ENCODE data around the gene STN1. TPM values are rescaled to one million over a fixed set of nuclear protein-coding genes. Genes with fewer than 3 reads are reported as not detected.

STN1 gene
- total RNA-seq, 1 donor from 2014 or later = 6.9 TPM

GRCh38 chr10:103930881-103931280 is 12.9 kb upstream of the STN1 start:
- DNase-seq (ENCODE audit: low spot score in 2 of 2) (no peak), FAIRE-seq (no peak)

GRCh38 chr10:103930449-103930848 is 12.5 kb upstream of the STN1 start:
- FAIRE-seq (no peak), DNase-seq (ENCODE audit: low spot score in 2 of 2) (no peak)

DNA sequence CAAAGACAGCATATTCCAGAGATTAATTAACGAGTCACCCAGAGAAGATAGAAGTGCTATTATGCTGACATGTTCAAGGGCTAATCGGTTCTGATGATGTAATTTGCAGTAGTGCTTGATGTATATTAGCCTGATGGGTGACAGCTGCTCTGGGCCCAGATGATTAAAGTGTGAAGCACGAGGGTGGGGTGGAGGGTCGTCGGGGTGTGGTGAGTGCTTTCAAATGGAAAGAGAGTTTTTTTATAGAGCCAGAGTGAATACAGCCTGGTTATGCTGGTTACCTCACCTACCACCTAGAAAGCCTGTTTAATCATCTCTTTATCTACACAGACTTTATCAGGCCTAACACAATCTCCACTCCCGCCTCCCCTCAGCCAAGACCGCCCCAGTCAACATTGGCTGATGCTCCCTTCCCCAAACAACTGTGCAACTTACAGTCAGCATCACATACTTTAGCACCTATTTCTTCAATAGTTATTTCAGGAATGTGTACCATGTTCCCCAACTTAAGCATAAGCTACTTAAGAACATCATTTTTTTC is 11.5 kb upstream of the STN1 start:
- FAIRE-seq (no peak), DNase-seq (ENCODE audit: low spot score in 2 of 2) (no peak)

- DNase-seq (ENCODE audit: low spot score in 2 of 2) = no peak
- no peak for FAIRE-seq
Measured at GRCh38 chr10:103928784-103929183, 10.8 kb upstream of the STN1 start.

DNA sequence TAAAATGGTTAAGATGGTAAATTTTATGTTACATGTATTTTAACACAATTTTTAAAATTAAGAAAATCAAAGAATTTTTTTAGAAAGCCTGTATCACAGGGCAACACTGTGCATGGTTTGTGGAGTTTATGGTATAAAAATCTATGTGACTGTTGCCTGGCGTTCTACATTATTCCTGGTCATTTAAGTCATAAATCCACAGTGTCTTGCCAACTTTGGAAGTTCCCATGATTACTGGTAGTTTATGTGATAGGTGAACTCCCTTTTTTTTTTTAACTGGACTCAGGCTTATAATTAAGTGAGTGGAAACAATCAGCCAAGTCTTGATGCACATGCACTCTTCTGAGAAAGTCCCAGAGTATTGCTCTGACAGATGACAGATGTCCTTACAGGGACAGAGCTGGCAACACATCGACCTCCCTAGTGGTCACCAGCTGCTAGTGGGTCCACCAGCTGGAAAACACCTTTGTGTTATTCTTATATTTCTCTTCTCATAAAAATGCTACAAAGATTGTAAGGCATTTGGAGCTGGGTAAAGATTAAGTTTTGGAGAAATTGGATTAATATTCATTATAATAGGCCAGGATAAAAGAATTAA is 8.8 kb upstream of the STN1 start:
- FAIRE-seq = no peak
- no peak for DNase-seq (ENCODE audit: low spot score in 2 of 2)

GRCh38 chr10:103925591-103925990 is 7.6 kb upstream of the STN1 start:
- no peak for DNase-seq (ENCODE audit: low spot score in 2 of 2)
- FAIRE-seq = no peak

GRCh38 chr10:103923502-103923901 is 5.5 kb upstream of the STN1 start:
- no peak for FAIRE-seq
- no peak for DNase-seq (ENCODE audit: low spot score in 2 of 2)

DNA sequence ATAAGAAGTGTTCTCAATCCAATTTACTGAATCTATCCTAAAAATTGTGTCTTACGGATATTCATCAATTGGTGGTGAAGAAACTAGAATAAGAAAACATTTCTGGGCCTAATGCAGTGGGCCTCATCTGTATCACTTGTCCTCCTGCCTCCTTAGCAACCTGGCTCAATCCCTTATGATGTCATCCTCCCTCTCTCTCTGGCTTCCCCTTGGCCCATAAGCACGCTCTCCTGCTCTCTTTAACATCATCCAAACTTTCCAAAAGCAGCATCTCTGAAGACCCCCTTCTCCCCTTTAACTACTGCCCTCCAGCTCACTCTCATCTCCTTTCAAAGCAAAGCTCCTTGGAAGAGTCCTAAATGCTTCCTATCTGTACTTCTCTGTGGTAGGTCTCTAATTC is 4.7 kb upstream of the STN1 start:
- FAIRE-seq (no peak), DNase-seq (ENCODE audit: low spot score in 2 of 2) (no peak)

GRCh38 chr10:103921750-103922195 is 3.8 kb upstream of the STN1 start:
- DNase-seq (ENCODE audit: low spot score in 2 of 2) = no peak

DNA sequence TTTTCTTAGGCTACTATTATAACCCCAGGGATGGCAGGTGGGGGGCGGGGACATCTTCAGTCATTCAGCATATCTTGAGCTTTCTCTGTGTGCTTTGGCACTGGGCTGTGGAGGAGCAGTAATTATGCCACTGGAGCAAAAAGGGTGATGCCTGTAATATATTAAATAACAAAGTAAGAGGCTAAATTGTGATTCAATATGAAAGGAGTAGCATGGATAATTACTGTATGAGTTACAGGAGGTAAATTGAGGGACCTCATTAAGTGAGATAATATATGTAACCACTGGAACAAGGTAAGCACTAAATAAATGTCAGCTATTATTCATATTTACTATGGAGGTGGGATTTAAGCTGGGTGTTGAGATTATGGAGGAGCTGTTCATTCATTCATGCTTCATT is 3.3 kb upstream of the STN1 start:
- FAIRE-seq (no peak), DNase-seq (ENCODE audit: low spot score in 2 of 2) (no peak)

More at GRCh38 chr10:103921750-103922195, 3.8 kb upstream of the STN1 start:
- no peak for FAIRE-seq

DNA sequence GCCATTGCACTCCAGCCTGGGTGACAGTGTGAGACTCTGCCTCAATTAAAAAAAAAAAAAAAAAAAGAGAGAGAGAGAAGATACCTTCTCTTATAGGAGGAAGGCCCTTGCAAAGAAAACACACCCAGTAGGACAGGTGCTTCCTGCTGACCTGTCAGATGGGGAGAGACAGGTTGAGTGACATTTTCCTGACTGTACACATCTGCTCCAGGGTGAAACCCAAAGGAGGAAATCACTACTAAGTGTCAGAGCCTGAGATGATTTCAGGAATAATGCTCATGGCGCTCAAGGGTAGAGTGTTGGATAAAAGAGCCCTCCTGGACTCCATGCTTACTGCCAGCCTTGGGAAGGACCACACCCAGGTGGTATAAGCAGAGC is 1.7 kb upstream of the STN1 start:
- FAIRE-seq (no peak), DNase-seq (ENCODE audit: low spot score in 2 of 2) (no peak)

- FAIRE-seq = no peak
- no peak for DNase-seq (ENCODE audit: low spot score in 2 of 2)
Measured at GRCh38 chr10:103917302-103918052, 507 bp downstream of the STN1 start.

DNA sequence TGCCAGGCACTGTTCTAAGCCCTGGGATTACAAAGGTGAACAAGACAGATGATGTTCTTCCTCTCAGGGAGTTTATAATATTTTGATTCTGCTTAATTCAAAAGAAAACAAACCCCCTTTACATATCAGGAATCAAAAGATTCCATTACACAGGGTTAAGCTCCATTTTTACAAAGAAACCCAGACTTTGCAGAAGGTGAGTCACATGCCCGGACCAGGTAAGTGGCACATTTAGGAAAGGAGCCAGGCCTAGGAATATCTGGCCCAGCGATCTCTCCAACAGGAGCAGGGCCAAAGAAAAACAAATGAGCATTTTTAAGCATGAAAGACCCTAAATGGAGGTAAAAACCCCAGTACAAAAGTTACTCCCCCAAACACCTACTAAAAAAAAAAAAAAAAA is 1.1 kb downstream of the STN1 start:
- FAIRE-seq = no peak

GRCh38 chr10:103916254-103916653 is 1.7 kb downstream of the STN1 start:
- FAIRE-seq (no peak), DNase-seq (ENCODE audit: low spot score in 2 of 2) (no peak)

More for the DNA sequence above, 1.1 kb downstream of the STN1 start:
- DNase-seq (ENCODE audit: low spot score in 2 of 2) = no peak

DNA sequence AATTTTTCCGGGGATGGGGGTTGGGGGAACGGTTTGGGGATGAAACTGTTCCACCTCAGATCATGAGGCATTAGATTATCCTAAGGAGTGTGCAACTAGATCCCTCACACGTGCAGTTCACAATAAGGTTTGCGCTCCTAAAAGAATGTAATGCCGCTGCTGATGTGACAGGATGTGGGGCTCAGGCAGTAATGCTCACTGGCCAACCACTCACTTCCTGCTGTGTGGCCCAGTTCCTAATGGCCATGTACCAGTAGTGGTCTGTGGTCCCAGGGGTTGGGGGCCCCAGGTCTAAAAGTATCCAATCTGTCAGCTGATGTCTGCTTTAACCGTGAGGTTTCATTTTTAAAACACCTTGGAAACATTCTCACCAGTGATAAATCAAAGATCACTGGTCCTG is 2.2 kb downstream of the STN1 start:
- FAIRE-seq = no peak
- DNase-seq (ENCODE audit: low spot score in 2 of 2) = no peak

DNA sequence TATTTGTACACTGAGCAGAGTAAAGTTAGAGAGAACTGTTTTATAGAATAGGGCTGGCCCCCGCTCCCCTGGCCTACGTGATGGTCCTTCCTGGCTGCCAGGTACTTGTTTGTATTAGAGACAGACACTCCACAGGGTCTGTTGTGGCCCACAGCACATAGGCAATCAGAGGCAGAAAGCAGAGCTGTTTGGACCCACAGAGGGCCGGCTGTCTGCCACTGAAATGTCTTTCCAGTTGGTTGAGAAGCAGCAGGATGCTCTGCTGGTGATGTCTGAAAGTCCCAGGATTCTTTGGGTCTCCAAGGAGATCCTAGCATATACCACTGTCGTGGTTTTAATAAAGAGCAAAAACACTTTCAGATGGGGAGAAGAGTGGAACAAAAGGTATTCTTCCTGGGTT is 5.2 kb downstream of the STN1 start:
- FAIRE-seq = no peak

DNA sequence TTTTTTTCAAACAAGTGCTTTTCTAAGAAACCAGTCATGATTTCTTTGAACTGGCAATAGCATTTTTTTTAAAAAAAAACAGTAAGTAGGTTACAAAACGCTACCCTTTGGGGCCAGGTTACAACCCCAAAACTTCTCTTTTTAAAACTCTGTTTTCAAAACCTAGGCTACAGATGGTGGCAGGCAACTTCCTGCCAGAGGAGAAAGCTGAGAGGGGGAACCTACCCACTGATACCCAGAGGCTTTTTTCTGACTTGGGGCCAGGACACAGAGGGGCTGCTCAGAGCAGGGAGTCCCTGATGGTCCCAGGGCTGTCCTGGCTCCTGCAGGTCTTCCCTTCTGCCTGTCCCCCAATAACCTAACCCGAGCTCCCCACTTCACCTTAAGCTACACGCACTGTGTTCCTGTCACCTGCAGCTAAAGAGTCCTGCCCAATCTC is 6.9 kb downstream of the STN1 start:
- DNase-seq (ENCODE audit: low spot score in 2 of 2) = no peak
- no peak for FAIRE-seq

More for the DNA sequence above, 5.2 kb downstream of the STN1 start:
- DNase-seq (ENCODE audit: low spot score in 2 of 2) = no peak

- FAIRE-seq = no peak
- DNase-seq (ENCODE audit: low spot score in 2 of 2) = no peak
Measured at GRCh38 chr10:103910442-103911012, 7.5 kb downstream of the STN1 start.

GRCh38 chr10:103905441-103905840 is 12.5 kb downstream of the STN1 start:
- DNase-seq (ENCODE audit: low spot score in 2 of 2) = no peak
- no peak for FAIRE-seq

- no peak for DNase-seq (ENCODE audit: low spot score in 2 of 2)
- FAIRE-seq = no peak
Measured at GRCh38 chr10:103901299-103901698, 16.7 kb downstream of the STN1 start.

GRCh38 chr10:103899312-103899711 is 18.7 kb downstream of the STN1 start:
- FAIRE-seq = no peak
- no peak for DNase-seq (ENCODE audit: low spot score in 2 of 2)
